SK-N-SH treated with all-trans-retinoic acid at 6 μM for 48 hours (cell line): Measurements from ENCODE around the gene OR52K1.
"Not testable (repeated sequence)": the region's sequence is repeated elsewhere in the genome, so short reads cannot be mapped to it uniquely, and the experiment has no call there.

ENCODE experiments used
- ATAC-seq: fragments of 200-7000 bp; cut with Tn5 transposase; 3 replicates; pipeline ENCODE4 v1.9.1; 2020; ENCODE audit warnings: mild to moderate bottlenecking, moderate library complexity
- ARNTL ChIP-seq: fragments of 450-650 bp; formaldehyde crosslinking; IDR thresholded peaks from 2 replicates; pipeline ENCODE4 v1.5.0; 2020; ENCODE audit warnings: low read depth, mild to moderate bottlenecking, moderate library complexity, borderline replicate concordance
- BACH2 ChIP-seq: fragments of 250-450 bp; sonication (Bioruptor Pico); IDR thresholded peaks from 2 replicates; pipeline ENCODE4 v1.9.0; 2021; ENCODE audit warnings: mild to moderate bottlenecking, borderline replicate concordance
- CREB5 ChIP-seq: fragments of 250-450 bp; sonication (Bioruptor Pico); IDR thresholded peaks from 2 replicates; pipeline ENCODE4 v1.5.1; 2020; ENCODE audit warnings: low read depth, mild to moderate bottlenecking, moderate library complexity
- CSDC2 ChIP-seq: fragments of 250-450 bp; sonication (Bioruptor Pico); IDR thresholded peaks from 2 replicates; pipeline ENCODE4 v1.5.0; 2020; ENCODE audit warnings: mild to moderate bottlenecking, moderate library complexity
- CSRNP3 ChIP-seq: fragments of 250-450 bp; sonication (Bioruptor Pico); IDR thresholded peaks from 2 replicates; pipeline ENCODE4 v1.5.1; 2021; ENCODE audit warnings: mild to moderate bottlenecking, moderate library complexity
- ESRRG ChIP-seq: fragments of 250-450 bp; sonication (Bioruptor Pico); IDR thresholded peaks from 2 replicates; pipeline ENCODE4 v1.6.1; 2021; ENCODE audit warnings: mild to moderate bottlenecking
- GLIS3 ChIP-seq: fragments of 250-450 bp; sonication (Bioruptor Pico); IDR thresholded peaks from 2 replicates; pipeline ENCODE4 v1.5.0; 2020; ENCODE audit warnings: mild to moderate bottlenecking, moderate library complexity
- ISL1 ChIP-seq: fragments of 250-450 bp; sonication (Bioruptor Pico); IDR thresholded peaks from 2 replicates; pipeline ENCODE4 v2.1.2; 2022; ENCODE audit warnings: mild to moderate bottlenecking, moderate library complexity
- OSR1 ChIP-seq: fragments of 250-450 bp; sonication (Bioruptor Pico); IDR thresholded peaks from 2 replicates; pipeline ENCODE4 v1.8.0; 2022; ENCODE audit warnings: moderate library complexity, mild to moderate bottlenecking, inconsistent platforms
- PATZ1 ChIP-seq: fragments of 250-450 bp; sonication (Bioruptor Pico); IDR thresholded peaks from 2 replicates; pipeline ENCODE4 v1.8.0; 2020; ENCODE audit warnings: mild to moderate bottlenecking, moderate library complexity, borderline replicate concordance
- POU6F1 ChIP-seq: fragments of 250-450 bp; sonication (Bioruptor Pico); IDR thresholded peaks from 2 replicates; pipeline ENCODE4 v1.8.0; 2021; ENCODE audit warnings: low read depth, mild to moderate bottlenecking, moderate library complexity, borderline replicate concordance
- PPARA ChIP-seq: fragments of 250-450 bp; sonication (Bioruptor Pico); IDR thresholded peaks from 2 replicates; pipeline ENCODE4 v1.5.0; 2020; ENCODE audit warnings: mild to moderate bottlenecking, borderline replicate concordance
- RARB ChIP-seq: fragments of 250-450 bp; sonication (Bioruptor Pico); IDR thresholded peaks from 2 replicates; pipeline ENCODE4 v1.8.0; 2021; ENCODE audit warnings: mild to moderate bottlenecking, moderate library complexity
- SNAI2 ChIP-seq: fragments of 250-450 bp; sonication (Bioruptor Pico); IDR thresholded peaks from 2 replicates; pipeline ENCODE4 v1.5.0; 2020; ENCODE audit warnings: mild to moderate bottlenecking, moderate library complexity
- TOX ChIP-seq: fragments of 250-450 bp; sonication (Bioruptor Pico); IDR thresholded peaks from 2 replicates; pipeline ENCODE4 v1.8.0; 2021; ENCODE audit warnings: mild to moderate bottlenecking, moderate library complexity, borderline replicate concordance
- TSHZ2 ChIP-seq: fragments of 250-450 bp; sonication (Bioruptor Pico); IDR thresholded peaks from 2 replicates; pipeline ENCODE4 v1.5.0; 2020; ENCODE audit warnings: mild to moderate bottlenecking, moderate library complexity
- ZC3H10 ChIP-seq: fragments of 250-450 bp; sonication (Bioruptor Pico); IDR thresholded peaks from 2 replicates; pipeline ENCODE4 v1.5.1; 2021; ENCODE audit warnings: mild to moderate bottlenecking, moderate library complexity
- ZFP3 ChIP-seq: fragments of 250-450 bp; sonication (Bioruptor Pico); IDR thresholded peaks from 2 replicates; pipeline ENCODE4 v1.5.0; 2020; ENCODE audit warnings: mild to moderate bottlenecking, moderate library complexity
- ZFP30 ChIP-seq: fragments of 450-650 bp; formaldehyde crosslinking; IDR thresholded peaks from 2 replicates; pipeline ENCODE4 v1.5.0; 2022; ENCODE audit warnings: mild to moderate bottlenecking, moderate library complexity
- ZNF565 ChIP-seq: fragments of 450-650 bp; formaldehyde crosslinking; conservative IDR thresholded peaks from 2 replicates; pipeline ENCODE4 v1.5.0; 2020; ENCODE audit warnings: low read depth, mild to moderate bottlenecking, moderate library complexity
- ZNF70 ChIP-seq: fragments of 450-650 bp; formaldehyde crosslinking; IDR thresholded peaks from 2 replicates; pipeline ENCODE4 v1.5.0; 2020; ENCODE audit warnings: mild to moderate bottlenecking, moderate library complexity

Gene OR52K1

GRCh38 chr11:4479644-4480043 lies 2.8 kb upstream of the OR52K1 start (continued):
- TF ChIP-seq ZFP30 (no peak), GLIS3 (no peak)

GRCh38 chr11:4480577-4481239 lies 1.7 kb upstream of the OR52K1 start:
- no peak for ATAC-seq
- no peak for TF ChIP-seq ZNF565 (CRISPR knock-in tag)
- no peak for TF ChIP-seq ARNTL (CRISPR knock-in tag)
- TF ChIP-seq, all 23 proteins: peak for 0

- no peak for ATAC-seq
- no peak for TF ChIP-seq TOX
- TF ChIP-seq ISL1 (CRISPR knock-in tag) = no peak
- no peak for TF ChIP-seq GLIS3
- TF ChIP-seq SNAI2 (CRISPR knock-in tag) = no peak
- no peak for TF ChIP-seq CSDC2
- no peak for TF ChIP-seq TSHZ2 (CRISPR knock-in tag)
- TF ChIP-seq ESRRG (CRISPR knock-in tag) = no peak
- no peak for TF ChIP-seq OSR1 (CRISPR knock-in tag)
- TF ChIP-seq RARB (CRISPR knock-in tag) = no peak
- TF ChIP-seq BACH2 (CRISPR knock-in tag) = no peak
Measured at GRCh38 chr11:4481240-4481582, 1.2 kb upstream of the OR52K1 start.

- ATAC-seq = no peak
- TF ChIP-seq ZNF70 = no peak
- no peak for TF ChIP-seq TOX
- TF ChIP-seq TSHZ2 (CRISPR knock-in tag) = no peak
- TF ChIP-seq ZC3H10 = no peak
- TF ChIP-seq ARNTL (CRISPR knock-in tag) = no peak
- no peak for TF ChIP-seq PATZ1 (CRISPR knock-in tag)
- TF ChIP-seq CREB5 (CRISPR knock-in tag) = no peak
- TF ChIP-seq ZFP3 (CRISPR knock-in tag) = no peak
- TF ChIP-seq PPARA = no peak
- TF ChIP-seq ESRRG (CRISPR knock-in tag) = no peak
- no peak for TF ChIP-seq POU6F1 (CRISPR knock-in tag)
- TF ChIP-seq GLIS3 = no peak
- no peak for TF ChIP-seq BACH2 (CRISPR knock-in tag)
- no peak for TF ChIP-seq RARB (CRISPR knock-in tag)
- no peak for TF ChIP-seq CSRNP3 (CRISPR knock-in tag)
- no peak for TF ChIP-seq ZFP30
Measured at GRCh38 chr11:4484310-4484709, 1.9 kb downstream of the OR52K1 start.

- ATAC-seq = not testable (repeated sequence)
Measured at GRCh38 chr11:4491405-4491804, 9.0 kb downstream of the OR52K1 start.
